Stimulated activated CD8-positive, alpha-beta memory T cell treated with anti-CD3 and anti-CD28 coated beads, Interleukin-12 subunit alpha, Interleukin-12 subunit beta, amount 100 ng/mL, for 4 hours (primary cell): Measurements from ENCODE around the gene TIFAB.

ENCODE experiments used
- DNase-seq: peaks from one replicate; pipeline ENCODE4 v3.0.0-alpha.2; 2020; ENCODE audit warnings: low read depth

TIFAB gene

DNA sequence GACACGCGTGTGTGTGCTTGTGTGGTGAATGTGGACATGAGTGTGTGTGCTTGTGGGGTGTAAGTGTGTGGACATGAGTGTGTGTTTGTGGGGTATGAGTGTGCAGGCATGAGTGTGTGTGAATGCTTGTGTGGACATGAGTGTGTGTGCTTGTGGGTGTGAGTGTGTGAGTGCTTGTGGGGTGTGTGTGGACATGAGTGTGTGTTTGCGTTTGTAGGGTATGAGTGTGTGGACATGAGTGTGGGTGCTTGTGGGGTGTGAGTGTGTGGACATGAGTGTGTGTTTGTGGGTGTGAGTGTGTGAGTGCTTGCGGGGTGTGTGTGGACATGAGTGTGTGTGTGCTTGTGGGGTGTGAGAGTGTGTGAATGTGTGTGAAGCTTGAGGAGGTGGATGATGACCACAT lies 29.8 kb upstream of the TIFAB start:
- no peak for DNase-seq

- no peak for DNase-seq
Measured at GRCh38 chr5:135481387-135481786, 29.2 kb upstream of the TIFAB start.

DNA sequence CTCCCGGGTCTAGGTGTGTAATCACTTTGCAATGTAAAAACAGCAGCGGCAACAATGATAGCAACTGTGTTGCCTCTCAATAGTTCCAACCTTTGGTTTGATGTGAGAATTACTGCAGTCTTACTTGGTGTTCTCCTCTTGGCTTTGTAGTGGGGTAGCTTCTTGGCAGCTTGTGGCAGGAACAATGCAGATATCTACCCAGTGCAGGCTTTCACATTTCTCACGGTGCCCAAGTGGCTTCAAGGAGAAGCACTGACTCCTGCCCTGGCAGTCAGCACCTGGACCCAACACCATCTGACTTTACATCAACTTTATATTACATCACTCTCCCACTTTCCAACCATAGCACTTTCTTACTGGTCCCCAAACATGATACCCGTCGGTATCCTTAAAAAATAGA lies 28.4 kb upstream of the TIFAB start:
- no peak for DNase-seq

- DNase-seq, result no peak
Measured at GRCh38 chr5:135478938-135479337, 26.8 kb upstream of the TIFAB start.

- no peak for DNase-seq
Measured at GRCh38 chr5:135477613-135478066, 25.5 kb upstream of the TIFAB start.

- DNase-seq, result no peak
Measured at GRCh38 chr5:135476615-135477581, 24.7 kb upstream of the TIFAB start.

DNA sequence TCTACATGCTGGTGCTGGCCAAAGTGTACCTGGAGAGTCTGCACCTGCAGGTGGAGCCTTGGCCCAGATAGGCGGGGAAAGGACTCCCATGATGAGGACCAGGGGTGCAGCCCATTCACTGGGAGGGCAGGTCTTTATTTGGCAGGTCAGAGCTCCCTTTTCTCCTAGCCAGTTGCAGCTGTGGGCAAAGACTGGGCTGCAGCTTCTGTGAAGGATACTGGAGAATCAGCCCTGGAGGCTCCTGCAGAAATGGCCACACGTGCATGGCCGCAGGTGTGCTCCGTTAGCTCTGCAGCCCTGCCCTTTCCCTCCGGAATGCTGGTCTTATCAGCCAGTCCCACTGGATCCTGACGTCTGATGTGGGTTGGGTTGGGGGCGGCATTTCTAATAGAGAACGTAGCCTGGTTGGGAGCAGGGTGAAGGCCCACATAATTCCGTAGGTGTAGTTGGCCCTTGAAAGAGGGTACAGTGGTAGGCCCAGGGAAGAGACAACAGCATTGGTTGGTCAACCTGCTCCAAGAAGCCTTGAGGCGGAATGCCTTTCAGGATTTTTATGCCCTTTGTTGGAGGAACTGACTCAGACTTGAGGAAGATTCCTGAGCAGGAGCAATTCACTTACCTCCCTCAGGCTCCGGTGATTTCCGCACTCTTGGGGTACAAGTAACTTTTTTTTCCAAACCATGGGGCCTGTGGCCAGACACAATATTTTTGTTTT lies 22.0 kb upstream of the TIFAB start:
- no peak for DNase-seq

DNA sequence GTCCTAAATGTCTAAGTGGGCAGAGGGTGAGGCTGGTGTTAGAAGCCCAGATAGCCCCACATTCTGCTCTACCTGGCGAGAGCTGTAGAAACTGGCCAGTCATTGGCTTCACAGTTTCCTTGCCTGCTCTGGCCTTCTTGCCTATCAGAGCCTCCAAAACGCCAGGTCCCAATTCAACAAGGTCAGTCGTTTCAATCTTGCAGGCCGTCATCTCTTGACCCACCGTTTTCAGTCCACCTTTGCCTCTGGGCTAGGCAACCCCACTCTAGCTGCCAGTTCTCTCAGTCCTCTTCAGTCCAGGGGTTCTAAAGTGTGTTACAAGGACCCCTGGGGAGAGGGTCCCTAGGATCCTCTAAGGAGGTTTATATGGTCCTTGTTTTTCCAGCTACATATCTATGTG lies 20.0 kb upstream of the TIFAB start:
- DNase-seq, result no peak

DNA sequence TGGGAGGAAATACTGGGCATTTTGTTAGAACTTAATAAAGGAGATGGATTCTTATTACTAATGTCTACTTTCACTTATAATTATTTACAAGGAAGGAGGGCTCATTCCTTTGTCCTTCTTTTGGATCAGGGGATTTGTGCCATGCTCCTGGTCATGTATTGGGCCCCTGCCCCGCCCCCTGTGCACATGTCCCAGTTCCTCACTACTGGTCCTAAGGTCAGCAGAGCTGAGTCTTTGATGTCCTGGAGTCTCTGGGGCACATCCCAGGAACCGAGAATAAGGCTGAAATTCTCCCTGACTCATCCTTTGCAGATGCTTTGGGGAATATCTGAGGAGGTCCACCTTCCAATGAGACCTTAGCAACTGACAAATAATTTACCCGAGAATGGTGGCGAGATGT lies 19.6 kb upstream of the TIFAB start:
- no peak for DNase-seq

- no peak for DNase-seq
Measured at GRCh38 chr5:135469911-135470310, 17.8 kb upstream of the TIFAB start.

DNA sequence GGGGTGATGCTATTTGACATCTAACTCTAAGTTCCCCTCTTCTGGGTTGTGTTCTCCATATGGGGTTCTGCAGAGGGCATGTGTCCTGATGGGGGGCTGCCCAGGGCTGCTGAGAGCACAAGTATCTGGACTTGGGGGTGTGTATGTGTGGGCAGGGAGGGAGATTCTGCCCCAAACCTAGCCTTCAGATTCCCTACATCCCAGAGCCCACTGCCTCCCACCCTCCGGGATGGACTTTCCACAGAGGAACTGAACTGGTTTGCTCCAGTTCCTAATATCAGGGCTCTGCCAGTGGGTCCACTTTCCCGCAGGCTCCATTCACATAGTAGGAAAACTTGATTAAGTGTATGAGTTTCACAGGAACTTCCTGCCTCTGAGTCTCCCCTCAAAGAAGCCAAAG lies 16.4 kb upstream of the TIFAB start:
- no peak for DNase-seq

DNA sequence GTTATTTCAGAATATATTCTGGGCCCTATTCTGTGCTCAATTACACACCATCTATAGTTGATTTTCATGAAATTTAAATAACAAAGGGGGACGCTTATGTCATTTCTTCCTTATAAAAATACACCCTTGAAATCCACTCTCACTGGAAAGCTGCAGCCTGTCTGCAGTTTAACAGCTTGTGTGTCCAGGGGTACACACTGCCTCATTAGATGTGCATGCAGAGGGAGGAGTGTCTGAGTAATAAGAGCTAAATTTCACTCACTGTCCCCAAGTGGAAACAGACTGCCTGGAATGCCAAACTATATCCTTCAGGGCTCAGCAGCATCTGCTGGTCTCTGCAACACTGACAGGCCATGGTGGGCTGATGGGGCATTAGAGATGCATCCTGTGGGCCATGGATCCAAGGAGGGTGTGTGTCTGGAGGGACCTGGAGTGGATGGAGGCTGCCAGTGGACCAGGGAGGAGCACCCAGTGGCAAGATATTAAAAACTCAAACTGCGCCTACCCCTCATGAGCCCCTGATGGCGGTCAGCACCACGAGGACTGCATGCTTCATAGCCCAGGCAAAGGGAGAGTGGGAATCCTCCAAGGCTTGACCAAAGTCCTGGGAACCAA lies 15.8 kb upstream of the TIFAB start:
- no peak for DNase-seq

DNA sequence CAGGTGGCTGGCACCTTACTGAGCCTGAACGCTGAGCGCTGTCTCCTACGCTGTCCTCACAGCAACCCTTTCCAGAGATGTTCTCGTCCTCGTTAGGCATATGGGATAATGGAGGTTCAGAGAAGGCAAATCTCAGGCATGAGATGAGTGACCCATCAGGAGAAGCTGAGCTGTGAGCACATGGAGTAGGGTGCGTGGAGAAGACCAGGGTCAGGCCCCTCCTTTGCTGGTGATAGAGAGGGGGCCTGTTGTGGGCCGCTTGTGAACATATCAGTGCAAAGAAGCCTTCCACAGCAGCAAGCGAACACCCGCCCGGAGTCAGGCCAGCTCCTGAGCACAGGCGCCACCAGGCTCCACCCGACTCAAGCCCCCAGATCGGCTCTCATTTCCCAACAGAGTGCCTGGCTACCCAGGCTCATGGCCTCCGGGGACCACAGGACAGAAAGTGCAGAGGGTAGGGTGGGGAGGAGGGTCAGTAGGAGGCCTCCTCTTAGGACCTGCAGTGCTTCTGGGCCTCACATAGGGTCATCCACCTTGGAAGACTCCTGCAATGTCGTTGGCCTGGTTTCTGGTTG lies 15.0 kb upstream of the TIFAB start:
- DNase-seq, result no peak

DNA sequence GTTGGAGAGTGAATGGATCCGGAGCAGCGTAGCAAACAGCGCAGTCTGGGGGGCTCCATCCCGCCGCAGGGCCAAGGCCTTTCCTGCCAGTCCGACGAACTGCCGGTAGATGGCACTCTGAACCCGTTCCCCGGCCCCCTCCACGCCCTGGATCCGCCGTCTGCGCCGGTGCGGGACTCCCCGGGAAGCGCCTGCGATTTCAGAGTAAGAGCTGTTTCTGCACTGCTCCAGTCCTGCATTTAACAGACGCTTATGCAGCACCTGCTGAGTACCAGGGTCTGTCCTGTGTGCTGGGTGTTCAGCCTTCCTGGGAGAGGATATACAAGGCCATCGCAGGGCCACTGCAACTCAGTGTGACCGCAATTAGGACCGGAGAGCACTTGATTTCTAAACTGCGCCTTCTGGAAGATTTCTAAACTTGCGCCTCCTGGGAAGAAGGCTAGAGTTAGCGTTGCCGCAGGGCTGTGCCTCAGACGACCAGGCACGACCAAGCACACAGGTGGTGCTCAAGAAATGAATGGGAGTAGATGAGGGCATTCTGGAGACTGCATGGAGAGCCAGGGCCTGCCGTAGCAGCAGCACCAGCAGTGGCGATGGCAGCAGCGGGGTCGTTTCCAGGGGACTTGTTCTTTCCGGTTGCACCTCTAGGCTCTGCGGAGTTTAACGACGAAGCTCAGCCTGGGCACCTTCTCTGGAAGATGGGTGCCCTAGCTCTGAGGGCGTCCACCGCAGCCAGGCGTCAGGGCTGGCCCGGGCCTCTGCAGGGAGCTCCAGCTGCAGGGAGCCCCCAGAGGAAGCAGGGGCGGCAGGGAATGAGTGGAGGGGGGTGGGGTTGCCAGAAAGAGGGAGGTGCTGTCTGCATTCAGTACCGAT lies 14.3 kb upstream of the TIFAB start:
- DNase-seq, result peak; percentile 20

DNA sequence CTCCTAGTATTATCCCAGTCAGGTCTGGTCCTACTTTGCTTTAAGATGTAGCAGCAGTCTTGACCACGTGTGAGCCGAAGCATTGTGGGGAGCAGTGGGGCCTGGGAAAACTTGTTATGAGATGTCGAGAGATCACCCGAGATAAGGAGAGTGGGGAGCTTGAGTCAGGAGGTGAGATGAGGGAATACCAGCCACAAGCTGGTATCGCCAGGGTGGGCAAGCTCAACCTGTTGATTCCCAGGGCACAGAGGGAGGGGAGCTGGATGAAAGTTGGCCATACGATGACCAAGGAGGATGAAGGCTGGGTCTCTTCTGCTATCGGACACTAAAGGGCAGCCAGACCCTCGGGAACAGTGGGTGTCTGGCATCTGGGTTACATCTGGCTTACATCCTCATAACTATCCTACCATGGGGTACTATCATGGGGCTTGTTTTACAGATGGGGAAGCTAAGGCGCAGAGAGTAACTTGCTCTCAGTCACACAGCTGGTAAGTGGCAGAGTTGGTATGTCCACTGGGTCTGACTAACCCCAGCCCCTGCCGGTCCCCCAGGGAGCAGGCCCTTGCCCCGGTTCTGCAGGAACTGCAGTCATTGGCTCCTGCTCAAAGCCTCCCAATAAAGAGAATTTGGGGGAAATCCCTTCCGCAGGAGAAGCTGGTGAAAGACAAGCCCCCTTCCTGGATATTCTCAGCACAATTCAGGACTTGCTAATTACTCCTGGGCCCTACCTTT lies 13.4 kb upstream of the TIFAB start:
- no peak for DNase-seq

DNA sequence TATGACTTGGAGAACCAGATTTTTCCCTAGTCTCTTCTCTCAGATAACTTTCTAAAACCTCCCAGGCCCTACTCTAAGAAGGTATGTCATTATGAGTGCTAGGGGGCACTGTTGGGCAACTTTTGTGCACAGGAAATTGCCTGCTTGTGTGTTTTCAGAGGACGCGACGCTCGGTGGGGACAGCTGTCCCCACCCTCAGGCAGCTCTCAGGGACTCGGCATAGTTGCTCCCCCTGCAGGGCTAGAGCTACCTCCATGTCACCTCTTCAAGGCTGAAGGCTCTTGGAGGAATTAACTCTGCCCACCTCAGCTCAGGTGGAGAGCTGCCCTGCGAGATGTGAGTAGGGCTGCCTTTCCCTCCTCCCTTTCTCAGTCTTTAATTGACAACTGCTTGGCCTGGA lies 10.2 kb upstream of the TIFAB start:
- DNase-seq, result no peak

DNA sequence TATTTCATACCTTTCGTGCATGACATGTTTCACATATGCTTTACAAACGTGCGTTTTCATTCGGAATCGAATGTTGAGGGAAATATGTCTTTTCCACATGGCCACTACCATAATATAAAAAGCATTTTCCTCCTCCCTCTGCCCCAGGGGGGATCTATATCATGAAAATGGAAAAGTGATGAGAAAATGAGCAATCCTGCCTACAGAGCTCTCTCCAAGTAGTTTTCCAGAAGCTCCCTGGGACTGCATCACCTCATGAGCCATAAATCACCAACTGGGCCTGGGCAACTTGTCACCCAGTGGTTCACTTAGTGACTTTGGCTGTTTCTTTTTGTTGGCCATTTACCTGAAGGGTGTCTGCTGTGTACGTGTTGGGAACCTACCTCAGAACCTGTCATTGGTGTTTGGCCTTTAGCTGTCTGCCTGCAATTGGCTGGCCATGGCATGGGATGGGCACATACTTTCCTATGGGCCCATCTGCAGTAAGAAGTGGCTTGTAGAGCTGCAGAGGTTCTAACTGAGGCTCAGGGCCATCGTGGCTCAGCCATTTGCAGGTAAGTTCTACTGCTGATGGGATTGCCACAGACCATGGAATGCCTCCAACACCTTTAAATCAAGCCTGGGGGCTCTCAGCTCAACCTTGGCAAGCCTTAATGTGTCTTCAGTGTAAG lies 9.5 kb upstream of the TIFAB start:
- no peak for DNase-seq

- DNase-seq, result no peak
Measured at GRCh38 chr5:135460246-135461033, 8.3 kb upstream of the TIFAB start.

- DNase-seq, result no peak
Measured at GRCh38 chr5:135458921-135459331, 6.8 kb upstream of the TIFAB start.
